SK-N-SH (cell line): ENCODE data around the gene AUTS2. TPM values are rescaled to one million over a fixed set of nuclear protein-coding genes. Genes with fewer than 3 reads are reported as not detected.

Experiments
- CTCF ChIA-PET: fragments of 300-600, 350-600 bp; formaldehyde crosslinking; extraction: SDS; loops from one replicate; lab custom pipeline; 2021; lab: Yijun Ruan, JAX
- POLR2A ChIA-PET: fragments of 350-600 bp; sonication (Branson Sonifier 250); formaldehyde crosslinking; extraction: SDS; loops from one replicate; lab custom pipeline; 2020; ENCODE audit warnings: antibody characterized with exemption, inconsistent platforms; lab: Yijun Ruan, JAX
- DNase-seq: peaks from one replicate; pipeline ENCODE4 v3.0.0; 2012
- H2AFZ ChIP-seq: fragments of 200-600 bp; sonication (generic); 2 replicates; pipeline ENCODE4 v1.8.1; 2016; ENCODE audit warnings: antibody characterized with exemption, mild to moderate bottlenecking, low read depth
- H3F3A ChIP-seq: fragments of 200-600 bp; sonication (generic); replicated peaks from 2 replicates; pipeline ENCODE3; 2016; ENCODE audit warnings: antibody characterized with exemption, mild to moderate bottlenecking; ENCODE audit not compliant: insufficient read depth
- H3K27ac ChIP-seq, 2 experiments: fragments of 200-500 bp in 1 of 2; fragments of 200-600 bp in 1 of 2; sonication (Bioruptor generic) in 1 of 2; sonication (generic), shearing (Covaris generic) in 1 of 2; 2 replicates each; pipeline versions ENCODE4 v1.5.1 to v1.6.1; 2014 to 2016; ENCODE audit warnings: low read depth in 2 of 2, inconsistent platforms in 1 of 2, low read length in 1 of 2, mild to moderate bottlenecking in 1 of 2, mixed read lengths in 1 of 2
- H3K27me3 ChIP-seq: fragments of 200-600 bp; sonication (generic), shearing (Covaris generic); 2 replicates; pipeline ENCODE4 v1.6.1; 2016; ENCODE audit warnings: mixed run types; ENCODE audit not compliant: insufficient read depth
- H3K36me3 ChIP-seq, 2 experiments: fragments of 200-500 bp in 1 of 2; fragments of 200-600 bp in 1 of 2; sonication (Bioruptor generic) in 1 of 2; sonication (generic) in 1 of 2; replicated peaks in 1 of 2; 2 replicates each; pipeline versions ENCODE3 to v1.5.1; 2014 to 2016; ENCODE audit warnings: low read length in 1 of 2, mild to moderate bottlenecking in 1 of 2; ENCODE audit not compliant: insufficient read depth in 2 of 2, control insufficient read depth in 1 of 2
- H3K4me1 ChIP-seq, 2 experiments: fragments of 200-500 bp in 1 of 2; fragments of 200-600 bp in 1 of 2; sonication (Bioruptor generic) in 1 of 2; sonication (generic), shearing (Covaris generic) in 1 of 2; 2 replicates each; pipeline versions ENCODE4 v1.5.1 to v1.6.1; 2014 to 2016; ENCODE audit warnings: low read depth in 1 of 2, low read length in 1 of 2, mixed run types in 1 of 2; ENCODE audit not compliant: insufficient read depth in 2 of 2, control insufficient read depth in 1 of 2
- H3K4me2 ChIP-seq: fragments of 200-600 bp; sonication (generic), shearing (Covaris generic); 2 replicates; pipeline ENCODE4 v1.6.1; 2017; ENCODE audit warnings: mixed run types
- H3K4me3 ChIP-seq, 2 experiments: fragments of 200-500 bp in 1 of 2; fragments of 200-600 bp in 1 of 2; sonication (Bioruptor generic) in 1 of 2; sonication (generic), shearing (Covaris generic) in 1 of 2; 2 replicates each; pipeline versions ENCODE4 v1.5.1 to v1.8.1; 2014 to 2016; ENCODE audit warnings: low read depth in 2 of 2, inconsistent platforms in 1 of 2, low read length in 1 of 2, mild to moderate bottlenecking in 1 of 2, mixed read lengths in 1 of 2, moderate library complexity in 1 of 2
- H3K79me2 ChIP-seq: fragments of 200-600 bp; sonication (generic); 2 replicates; pipeline ENCODE4 v1.8.1; 2017; ENCODE audit warnings: mild to moderate bottlenecking; ENCODE audit not compliant: insufficient read depth
- H3K9ac ChIP-seq: fragments of 200-600 bp; sonication (generic); 2 replicates; pipeline ENCODE4 v1.6.1; 2017; ENCODE audit warnings: mixed run types
- H3K9me2 ChIP-seq: fragments of 200-600 bp; sonication (generic); 2 replicates; pipeline ENCODE4 v1.6.1; 2017; ENCODE audit warnings: mixed run types
- H3K9me3 ChIP-seq: fragments of 200-600 bp; sonication (generic); 2 replicates; pipeline ENCODE4 v1.6.1; 2017; ENCODE audit warnings: mixed run types, mild to moderate bottlenecking, moderate library complexity
- H4K20me1 ChIP-seq: fragments of 200-600 bp; sonication (generic); 2 replicates; pipeline ENCODE4 v1.6.1; 2017; ENCODE audit warnings: mild to moderate bottlenecking, mixed run types; ENCODE audit not compliant: insufficient read depth
- CHD2 ChIP-seq: fragments of 150-350 bp; IDR thresholded peaks from 2 replicates; pipeline ENCODE4 v1.6.1; 2018; ENCODE audit warnings: low read length; ENCODE audit not compliant: partially characterized antibody
- ELF1 ChIP-seq: IDR thresholded peaks from 2 replicates; pipeline ENCODE4 v1.4.0; 2012
- EP300 ChIP-seq, 2 experiments: IDR thresholded peaks; 2 replicates each; pipeline versions ENCODE4 v1.4.0 to v1.6.1; 2012; ENCODE audit warnings: borderline replicate concordance in 1 of 2, low read depth in 1 of 2, low read length in 1 of 2
- EZH2phosphoT487 ChIP-seq: fragments of 200-600 bp; sonication (generic); IDR thresholded peaks from 2 replicates; pipeline ENCODE4 v1.6.1; 2017; ENCODE audit warnings: low read depth, mixed run types, mild to moderate bottlenecking, antibody characterized with exemption, moderate library complexity, borderline replicate concordance
- FOXM1 ChIP-seq: IDR thresholded peaks from 2 replicates; pipeline ENCODE4 v1.4.0; 2012; ENCODE audit warnings: low read depth, mild to moderate bottlenecking
- GATA2 ChIP-seq: sonication (generic); formaldehyde crosslinking; IDR thresholded peaks from 2 replicates; pipeline ENCODE4 v1.5.0; 2020; ENCODE audit warnings: mild to moderate bottlenecking, missing genetic modification reagents
- JUND ChIP-seq: IDR thresholded peaks from 2 replicates; pipeline ENCODE4 v1.4.0; 2012
- MEF2A ChIP-seq: IDR thresholded peaks from 2 replicates; pipeline ENCODE4 v1.4.0; 2012; ENCODE audit warnings: low read depth, borderline replicate concordance
- NRF1 ChIP-seq: IDR thresholded peaks from 2 replicates; pipeline ENCODE4 v1.6.1; 2012; ENCODE audit warnings: low read depth, mild to moderate bottlenecking, low read length
- RAD21 ChIP-seq: IDR thresholded peaks from 2 replicates; pipeline ENCODE4 v1.6.1; 2012; ENCODE audit warnings: mild to moderate bottlenecking, low read length
- RXRA ChIP-seq: IDR thresholded peaks from 2 replicates; pipeline ENCODE4 v1.4.0; 2012; ENCODE audit warnings: low read depth, mild to moderate bottlenecking, borderline replicate concordance
- SIN3A ChIP-seq: IDR thresholded peaks from 2 replicates; pipeline ENCODE4 v1.6.1; 2012; ENCODE audit warnings: low read depth, mild to moderate bottlenecking, low read length, moderate library complexity, borderline replicate concordance
- SMC3 ChIP-seq: IDR thresholded peaks from 2 replicates; pipeline ENCODE4 v1.6.1; 2012; ENCODE audit warnings: low read depth, low read length, improper control_type of control experiment
- TCF12 ChIP-seq: IDR thresholded peaks from 2 replicates; pipeline ENCODE4 v1.4.0; 2012
- YY1 ChIP-seq: IDR thresholded peaks from 2 replicates; pipeline ENCODE4 v1.4.0; 2012; ENCODE audit warnings: low read depth, mild to moderate bottlenecking
- WGBS: methylation state at CpG from one replicate; pipeline ENCODE4 v1.1.6; 2017; ENCODE audit warnings: low lambda C conversion rate; 5-methylcytosine and 5-hydroxymethylcytosine counted together
- polyA plus RNA-seq, 3 experiments: library from polyadenylated mRNA; depleted of rRNA; stranded (reverse); fragments of >200 nt; gene quantifications; 2 replicates each; pipeline ENCODE4 v1.2.3, GENCODE V29; 2012
- TF ChIP-seq, protein P1 (sequence below): IDR thresholded peaks from 2 replicates; pipeline ENCODE4 v1.4.0; 2012; ENCODE audit warnings: low read depth
- TF ChIP-seq, protein P2 (sequence below): IDR thresholded peaks from 2 replicates; pipeline ENCODE4 v1.4.0; 2012; ENCODE audit warnings: low read depth, borderline replicate concordance
- TF ChIP-seq, protein P3 (sequence below): IDR thresholded peaks from 2 replicates; pipeline ENCODE4 v1.4.0; 2012; ENCODE audit warnings: low read depth, borderline replicate concordance

The AUTS2 gene
- polyA plus RNA-seq, 1 of the 3 experiments (the other 2 are of a cell fraction): 15.6 TPM

DNA sequence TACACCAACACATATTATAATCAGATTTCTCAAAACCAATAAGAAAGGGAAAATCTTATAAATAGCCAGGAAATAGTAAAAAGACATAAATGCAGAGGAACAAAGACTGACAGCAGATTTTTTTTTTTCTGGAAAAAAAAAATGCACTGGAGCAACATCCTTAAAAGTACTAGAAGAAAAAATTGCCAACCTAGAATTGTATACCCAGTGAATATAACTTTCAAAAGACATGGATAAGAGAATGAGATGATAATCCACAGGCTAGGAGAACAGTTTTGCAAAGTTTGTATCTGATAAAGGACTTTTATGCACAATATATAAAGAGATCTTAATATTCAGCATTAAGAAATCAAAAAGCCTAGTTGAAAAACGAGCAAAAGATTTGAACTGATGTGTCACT lies 554.0 kb downstream of the AUTS2 start:
- Histone ChIP-seq H3K9me3 (peaks cover 11% of the 10 kb centered on the region; the same call in 1 of the 2 replicates), H3K79me2 (no peaks in the 10 kb centered on the region), H3K4me1 (no peaks in the 10 kb centered on the region; a peak in 2 of 4 replicates), H3F3A (no peaks in the 10 kb centered on the region), H3K4me3 (no peak overlapping the region), H3K27me3 (no peaks in the 10 kb centered on the region), H4K20me1 (no peaks in the 10 kb centered on the region), H3K36me3 (no peaks in the 10 kb centered on the region), H3K4me2 (no peak overlapping the region), H3K9me2 (no peaks in the 10 kb centered on the region), H3K9ac (no peak overlapping the region), H2AFZ (no peak overlapping the region), H3K27ac (no peak overlapping the region)
- no peak for TF ChIP-seq SMC3
- ChIA-PET POLR2A (no interaction called here), CTCF (interaction anchor here (1.4 kb wide), 1 partner anchor 9 kb away, joined by 6 read pairs; no protein-coding TSS in a partner anchor)
- no peak for DNase-seq
- WGBS: 75% methylated on average over 1 of the region's 1 CpG

DNA sequence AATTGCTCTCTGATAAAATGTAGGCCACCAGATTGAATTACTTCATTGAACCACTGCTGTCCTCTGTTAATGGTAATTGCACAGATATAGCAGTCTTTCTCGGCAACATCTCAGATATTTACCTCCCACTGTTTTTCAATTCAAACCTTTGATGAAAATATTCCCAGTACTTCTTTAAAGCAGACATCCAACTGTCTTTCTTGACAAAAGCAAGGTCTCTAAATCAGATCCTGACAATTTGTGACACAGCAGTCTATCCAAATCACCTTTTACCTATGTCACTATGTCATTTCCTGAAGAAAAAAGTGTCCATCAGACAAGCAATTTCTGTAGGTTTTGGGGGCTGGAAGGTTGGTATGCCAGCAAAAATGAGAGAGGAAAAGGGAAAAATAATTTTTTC lies 555.7 kb downstream of the AUTS2 start:
- peak overlapping the region in 1 of 2 experiments; percentile 56; a peak in 1 of 4 replicates for H3K27ac ChIP-seq
- TF ChIP-seq, protein P1, sequence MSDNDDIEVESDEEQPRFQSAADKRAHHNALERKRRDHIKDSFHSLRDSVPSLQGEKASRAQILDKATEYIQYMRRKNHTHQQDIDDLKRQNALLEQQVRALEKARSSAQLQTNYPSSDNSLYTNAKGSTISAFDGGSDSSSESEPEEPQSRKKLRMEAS: no peak
- no peak for TF ChIP-seq TCF12
- no peak for TF ChIP-seq MEF2A
- TF ChIP-seq RAD21: no peak
- TF ChIP-seq, protein P2, sequence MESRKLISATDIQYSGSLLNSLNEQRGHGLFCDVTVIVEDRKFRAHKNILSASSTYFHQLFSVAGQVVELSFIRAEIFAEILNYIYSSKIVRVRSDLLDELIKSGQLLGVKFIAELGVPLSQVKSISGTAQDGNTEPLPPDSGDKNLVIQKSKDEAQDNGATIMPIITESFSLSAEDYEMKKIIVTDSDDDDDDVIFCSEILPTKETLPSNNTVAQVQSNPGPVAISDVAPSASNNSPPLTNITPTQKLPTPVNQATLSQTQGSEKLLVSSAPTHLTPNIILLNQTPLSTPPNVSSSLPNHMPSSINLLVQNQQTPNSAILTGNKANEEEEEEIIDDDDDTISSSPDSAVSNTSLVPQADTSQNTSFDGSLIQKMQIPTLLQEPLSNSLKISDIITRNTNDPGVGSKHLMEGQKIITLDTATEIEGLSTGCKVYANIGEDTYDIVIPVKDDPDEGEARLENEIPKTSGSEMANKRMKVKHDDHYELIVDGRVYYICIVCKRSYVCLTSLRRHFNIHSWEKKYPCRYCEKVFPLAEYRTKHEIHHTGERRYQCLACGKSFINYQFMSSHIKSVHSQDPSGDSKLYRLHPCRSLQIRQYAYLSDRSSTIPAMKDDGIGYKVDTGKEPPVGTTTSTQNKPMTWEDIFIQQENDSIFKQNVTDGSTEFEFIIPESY: no peak
- no peak for TF ChIP-seq ELF1
- no peak for TF ChIP-seq GATA2 (CRISPR knock-in tag)
- TF ChIP-seq RXRA: no peak
- TF ChIP-seq YY1: no peak
- TF ChIP-seq CHD2: no peak
- TF ChIP-seq, protein P3, sequence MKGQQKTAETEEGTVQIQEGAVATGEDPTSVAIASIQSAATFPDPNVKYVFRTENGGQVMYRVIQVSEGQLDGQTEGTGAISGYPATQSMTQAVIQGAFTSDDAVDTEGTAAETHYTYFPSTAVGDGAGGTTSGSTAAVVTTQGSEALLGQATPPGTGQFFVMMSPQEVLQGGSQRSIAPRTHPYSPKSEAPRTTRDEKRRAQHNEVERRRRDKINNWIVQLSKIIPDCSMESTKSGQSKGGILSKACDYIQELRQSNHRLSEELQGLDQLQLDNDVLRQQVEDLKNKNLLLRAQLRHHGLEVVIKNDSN: no peak
- no peak for TF ChIP-seq FOXM1
- TF ChIP-seq EP300 (IDR thresholded peaks at IDR 0.05; ENCODE audit: borderline replicate concordance in 1 of 2, low read depth in 1 of 2, low read length in 1 of 2): no peak
- TF ChIP-seq EZH2phosphoT487: no peak
- TF ChIP-seq SIN3A: no peak
- no peak for TF ChIP-seq JUND
- no peak for TF ChIP-seq NRF1
- TF ChIP-seq, all 33 proteins: peak for 0
- no peak overlapping the region for H3K9ac ChIP-seq
- H3K79me2 ChIP-seq: no peaks in the 10 kb centered on the region
- DNase-seq: no peak
- WGBS: 69% methylated on average over 1 of the region's 1 CpG
- H3K4me1 ChIP-seq: no peaks in the 10 kb centered on the region; a peak in 1 of 4 replicates
- CTCF ChIA-PET: interaction anchor here (1.4 to 11.2 kb wide), 3 partner anchors 8 to 352 kb away, joined by 5 to 225 read pairs (median 6); no protein-coding TSS in a partner anchor
- H2AFZ ChIP-seq: no peak overlapping the region
- H4K20me1 ChIP-seq: no peaks in the 10 kb centered on the region
- no peaks in the 10 kb centered on the region for H3F3A ChIP-seq
- H3K27me3 ChIP-seq: no peaks in the 10 kb centered on the region
- peaks cover 11% of the 10 kb centered on the region; the same call in 1 of the 2 replicates for H3K9me3 ChIP-seq
- POLR2A ChIA-PET: interaction anchor here (0.6 kb wide), 1 partner anchor 358 kb away, joined by 3 read pairs; no protein-coding TSS in a partner anchor
- no peak overlapping the region for H3K4me3 ChIP-seq
- H3K36me3 ChIP-seq: no peaks in the 10 kb centered on the region
- H3K4me2 ChIP-seq: no peak overlapping the region
- H3K9me2 ChIP-seq: no peaks in the 10 kb centered on the region
